Right ventricle myocardium inferior (tissue), 1 donor: Measurements from ENCODE around the gene MID2. TPM values are rescaled to one million over a fixed set of nuclear protein-coding genes. Genes with fewer than 3 reads are reported as not detected.
"Not testable (repeated sequence)": the region's sequence is repeated elsewhere in the genome, so short reads cannot be mapped to it uniquely, and the experiment has no call there.

Source experiments
- ATAC-seq: fragments of 200-7000 bp; cut with Tn5 transposase; one replicate; pipeline ENCODE4 v1.9.1; 2020; ENCODE audit warnings: mild to moderate bottlenecking, moderate library complexity
- DNase-seq: peaks from one replicate; pipeline ENCODE4 v3.0.0; 2021; ENCODE audit errors: missing footprints
- intact Hi-C: fragments of 100-400 bp; cut with DNase I; formaldehyde crosslinking; loops from one replicate; pipeline ENCODE4 v1.11.0; 2022
- total RNA-seq: library from RNA; stranded (reverse); fragmentation: NEBNext Ultra II Directional; extraction: Animal tissue kit (Norgen Biotek cat#: 25700); gene quantifications from one replicate; pipeline ENCODE4 v1.2.1, GENCODE V29; 2021
- donor health status: DM: no; HTN: yes; CAD: no; lungs with severe emphysema.

Gene MID2
- total RNA-seq, 1 donor from 2014 or later, result 7.1 TPM

- no peak for ATAC-seq
- DNase-seq, result no peak
- intact Hi-C loops, result no loop called here
Observed at GRCh38 chrX:107905366-107905765, 79.7 kb downstream of the MID2 start.

DNA sequence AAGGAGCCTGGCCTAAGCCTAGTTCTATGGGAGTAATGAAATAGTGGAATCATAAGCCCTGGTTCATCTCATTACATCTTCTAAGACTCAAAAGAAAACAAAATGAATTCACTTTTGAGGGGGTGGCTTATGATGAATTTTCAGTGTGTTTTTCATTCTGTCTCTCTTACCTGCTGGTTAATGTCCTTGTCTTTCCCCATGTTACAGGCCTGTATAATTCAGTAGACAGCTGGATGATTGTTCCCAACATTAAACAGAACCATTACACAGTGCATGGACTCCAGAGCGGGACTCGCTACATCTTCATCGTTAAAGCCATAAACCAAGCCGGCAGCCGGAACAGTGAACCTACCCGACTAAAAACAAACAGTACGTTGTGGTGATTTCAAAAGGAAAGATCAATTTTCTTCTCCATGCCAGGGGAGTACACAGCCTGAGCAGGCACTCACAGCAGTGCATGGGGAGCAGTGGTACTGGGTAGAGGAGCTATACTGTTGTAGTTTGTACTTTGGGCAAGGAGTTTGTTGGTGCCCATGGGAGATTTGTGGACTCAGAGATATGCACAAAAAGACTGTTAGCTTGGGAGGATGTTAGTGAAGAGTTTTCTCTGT is 98.6 kb downstream of the MID2 start:
- intact Hi-C loops, result no loop called here
- DNase-seq (no peak), ATAC-seq (no peak)

DNA sequence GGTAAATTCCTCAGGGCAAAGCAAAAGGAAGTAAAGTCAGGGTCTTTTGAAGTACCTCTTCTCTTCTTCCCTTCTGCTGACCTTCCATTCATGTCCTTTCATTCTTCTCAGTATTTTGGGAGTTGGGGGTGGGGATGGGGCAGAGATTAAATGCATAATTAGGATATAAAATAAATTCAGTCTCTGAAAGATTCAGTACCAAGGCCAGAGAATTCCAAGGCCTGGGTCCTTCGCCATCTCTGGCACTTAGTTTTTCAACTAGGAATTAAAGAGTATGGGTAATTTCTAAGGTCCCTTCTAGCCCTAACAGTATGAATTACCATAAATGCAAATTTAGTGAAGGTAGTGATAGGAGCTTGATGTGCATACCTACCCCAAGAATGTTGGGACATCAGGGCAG is 108.6 kb downstream of the MID2 start:
- DNase-seq, result no peak
- no peak for ATAC-seq
- intact Hi-C loops, result no loop called here

DNA sequence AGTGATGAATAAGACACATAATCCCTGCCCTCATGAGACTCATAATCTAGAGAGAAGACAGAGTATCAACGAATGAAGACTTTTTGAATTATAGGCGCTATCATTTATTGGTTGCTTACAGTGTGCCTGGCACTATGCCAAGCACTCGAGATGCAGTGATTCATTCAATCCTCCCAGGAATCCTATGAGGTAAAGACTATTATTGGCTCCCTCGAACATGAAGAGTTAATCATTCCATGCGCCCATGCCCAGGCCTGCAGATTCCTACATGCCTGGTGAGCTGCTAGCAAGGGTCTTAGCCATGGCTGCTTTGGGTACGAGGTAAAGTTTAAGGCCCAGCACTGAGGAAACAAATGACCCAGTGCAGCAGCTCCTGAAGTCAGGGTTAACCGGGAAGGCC is 109.5 kb downstream of the MID2 start:
- DNase-seq, result no peak
- no peak for ATAC-seq
- intact Hi-C loops, result no loop called here

- intact Hi-C loops, result no loop called here
- ATAC-seq (no peak), DNase-seq (no peak)
Observed at GRCh38 chrX:107935664-107936433, 110.2 kb downstream of the MID2 start.

DNA sequence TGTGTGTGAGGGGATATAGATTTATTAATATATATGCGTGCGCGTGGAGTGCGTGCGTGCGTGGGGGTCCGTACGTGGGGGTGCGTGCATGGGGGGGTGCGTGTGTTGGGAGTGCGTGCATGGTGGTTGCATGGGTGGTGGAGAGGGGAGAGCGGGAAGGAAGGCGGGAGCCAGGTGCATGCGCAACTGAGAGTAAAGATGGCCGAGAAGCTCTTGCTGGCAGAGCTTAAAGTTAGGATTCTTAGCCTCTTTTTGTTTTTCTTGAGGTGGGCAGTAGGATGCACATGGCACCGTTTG is 110.7 kb downstream of the MID2 start:
- ATAC-seq (no peak), DNase-seq (no peak)
- intact Hi-C loops, result no loop called here

- DNase-seq (no peak), ATAC-seq (no peak)
- intact Hi-C loops, result no loop called here
Observed at GRCh38 chrX:107940095-107940494, 114.4 kb downstream of the MID2 start.

GRCh38 chrX:107955337-107955736 is 129.7 kb downstream of the MID2 start:
- DNase-seq, ATAC-seq, intact Hi-C loops: not testable (repeated sequence)

DNA sequence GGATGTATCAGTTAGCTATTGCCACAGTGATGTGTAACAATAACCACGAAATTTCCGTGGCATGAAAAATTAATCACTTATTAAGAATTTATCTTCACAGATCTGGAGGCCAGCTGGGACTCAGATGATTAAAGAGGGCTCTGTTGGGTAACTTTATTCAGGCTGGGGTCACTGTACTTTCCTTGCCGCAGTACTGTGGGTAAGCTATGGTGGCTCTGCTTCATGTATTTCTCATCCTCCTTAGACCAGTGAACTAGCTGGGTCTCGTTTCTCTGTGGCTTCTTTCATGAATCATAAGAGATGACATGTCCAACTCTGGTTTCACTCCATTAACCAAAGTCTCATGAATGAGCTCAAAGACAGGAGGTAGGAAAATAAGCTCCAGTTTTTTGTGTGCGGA is 143.0 kb downstream of the MID2 start:
- no peak for DNase-seq

DNA sequence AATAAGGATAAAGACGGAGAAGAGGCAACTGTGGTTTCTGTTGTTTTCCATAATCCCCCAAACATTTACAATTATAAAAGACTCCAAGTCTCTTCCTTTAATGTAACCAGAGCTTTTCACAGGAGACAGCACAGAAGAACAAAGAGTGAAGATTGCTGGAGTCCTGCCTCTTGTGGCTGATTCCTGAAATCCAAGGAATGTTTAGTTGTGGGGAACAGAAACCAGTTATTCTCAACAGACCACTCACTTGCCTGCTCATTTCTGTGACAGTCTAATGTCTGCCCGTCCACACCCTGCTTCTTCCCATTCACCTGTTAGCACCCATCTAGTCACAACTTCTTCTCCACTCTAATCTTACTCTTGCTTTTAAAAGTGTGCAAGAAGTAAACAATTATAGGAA is 144.4 kb downstream of the MID2 start:
- intact Hi-C loops, result no loop called here
- no peak for DNase-seq
- ATAC-seq, result no peak

More for the DNA sequence above, 143.0 kb downstream of the MID2 start:
- intact Hi-C loops, result no loop called here
- ATAC-seq, result no peak

- DNase-seq (no peak), ATAC-seq (no peak)
- intact Hi-C loops, result no loop called here
Observed at GRCh38 chrX:107971636-107972035, 146.0 kb downstream of the MID2 start.

Other genes starting within 250 kb of the MID2 start
- gene PRPS1, start 197.4 kb upstream of the MID2 start, total RNA-seq, result 24.1 TPM
- 72.0 TPM for gene TSC22D3, start 50.1 kb upstream of the MID2 start, total RNA-seq
- not detected for gene NCBP2L, start 48.1 kb upstream of the MID2 start, total RNA-seq
- not detected for gene TEX13B, start 156.5 kb downstream of the MID2 start, total RNA-seq
- gene VSIG1, start 219.2 kb downstream of the MID2 start, total RNA-seq, result not detected